ENCODE data around the gene APMAP.
"Not testable (repeated sequence)": the region's sequence is repeated elsewhere in the genome, so short reads cannot be mapped to it uniquely, and the experiment has no call there.

APMAP gene

GRCh38 chr20:24929867-24930723 is 62.5 kb downstream of the APMAP start:
- DNase-seq, result not testable (repeated sequence)

DNA sequence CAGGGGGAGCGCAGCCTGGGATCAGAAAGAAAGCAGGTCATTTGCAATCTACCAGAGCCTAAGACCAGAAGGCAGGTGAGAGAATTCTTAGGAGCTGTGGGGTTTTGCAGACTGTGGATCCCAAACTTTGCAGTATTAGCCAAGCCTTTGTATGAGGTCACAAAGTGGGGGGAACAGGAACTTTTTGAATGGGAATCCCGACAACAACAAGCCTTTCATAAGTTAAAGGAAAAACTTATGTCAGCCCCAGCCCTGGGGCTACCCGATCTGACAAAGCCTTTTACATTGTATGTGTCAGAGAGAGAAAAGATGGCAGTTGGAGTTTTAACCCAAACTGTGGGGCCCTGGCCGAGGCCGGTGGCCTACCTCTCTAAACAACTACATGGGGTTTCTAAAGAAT is 63.3 kb downstream of the APMAP start:
- DNase-seq, result not testable (repeated sequence)

- DNase-seq, result not testable (repeated sequence)
Measured at GRCh38 chr20:24920706-24921105, 71.8 kb downstream of the APMAP start.

DNA sequence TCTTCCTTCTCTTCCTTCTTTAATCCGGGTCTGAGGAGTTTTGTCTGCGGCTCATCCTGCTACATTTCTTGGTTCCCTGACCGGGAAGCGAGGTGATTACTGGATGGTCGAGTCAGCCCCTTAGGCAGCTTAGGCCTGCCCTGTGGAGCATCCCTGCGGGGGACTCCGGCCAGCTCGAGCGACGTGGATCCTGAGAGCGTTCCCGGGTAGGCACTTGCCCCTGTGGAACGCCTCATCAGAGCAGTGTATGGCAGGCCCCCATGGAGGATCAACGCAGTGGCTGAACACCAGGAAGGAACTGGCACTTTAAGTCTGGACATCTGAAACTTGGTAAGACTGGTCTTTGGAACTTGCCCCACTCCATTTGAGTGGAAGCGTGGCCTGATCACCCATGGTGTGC is 72.9 kb downstream of the APMAP start:
- DNase-seq, result not testable (repeated sequence)

DNA sequence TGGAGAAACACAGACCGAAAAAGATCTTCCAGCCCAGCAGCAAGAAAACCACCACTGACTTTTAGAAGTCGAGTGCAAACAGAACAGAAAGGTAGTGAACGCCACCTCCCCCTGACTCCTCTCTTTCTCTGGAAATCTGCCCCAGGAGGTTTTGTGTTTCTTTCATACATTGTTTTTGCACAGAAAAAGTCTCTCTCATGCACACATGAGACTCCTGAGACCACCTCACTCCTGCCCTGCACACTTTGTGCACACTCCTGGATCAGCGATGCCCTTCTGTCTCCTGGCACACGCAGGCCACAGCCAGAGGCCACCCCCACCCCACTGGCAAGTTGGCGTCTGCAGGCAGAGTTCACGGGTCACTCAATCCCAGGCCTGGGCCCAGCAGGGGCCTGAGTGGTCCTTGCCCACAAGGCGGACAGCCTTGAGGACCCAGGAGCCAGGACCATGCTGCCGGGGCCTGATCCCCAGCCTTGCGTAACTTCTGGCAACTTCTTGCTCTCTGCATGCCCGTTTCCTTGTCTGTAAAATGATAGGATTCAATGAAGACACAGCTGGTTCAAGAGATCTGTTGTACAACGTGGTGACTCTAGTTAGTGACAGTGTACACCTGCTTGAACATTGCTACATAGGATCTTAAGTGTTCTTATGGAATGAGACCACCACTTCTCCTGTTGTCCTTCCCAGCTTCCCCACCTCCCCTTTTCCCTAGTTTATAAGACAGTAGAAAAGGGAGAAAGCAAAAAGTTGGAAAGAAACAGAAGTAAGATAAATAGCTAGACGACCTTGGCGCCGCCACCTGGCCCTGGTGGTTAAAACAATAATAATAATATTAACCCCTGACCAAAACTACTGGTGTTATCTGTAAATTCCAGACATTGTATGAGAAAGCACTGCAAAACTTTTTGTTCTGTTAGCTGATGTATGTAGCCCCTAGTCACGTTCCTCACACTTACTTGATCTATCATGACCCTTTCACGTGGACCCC is 73.7 kb downstream of the APMAP start:
- no peak for DNase-seq

GRCh38 chr20:24917797-24918578 is 74.6 kb downstream of the APMAP start:
- peak; percentile 55 for DNase-seq

DNA sequence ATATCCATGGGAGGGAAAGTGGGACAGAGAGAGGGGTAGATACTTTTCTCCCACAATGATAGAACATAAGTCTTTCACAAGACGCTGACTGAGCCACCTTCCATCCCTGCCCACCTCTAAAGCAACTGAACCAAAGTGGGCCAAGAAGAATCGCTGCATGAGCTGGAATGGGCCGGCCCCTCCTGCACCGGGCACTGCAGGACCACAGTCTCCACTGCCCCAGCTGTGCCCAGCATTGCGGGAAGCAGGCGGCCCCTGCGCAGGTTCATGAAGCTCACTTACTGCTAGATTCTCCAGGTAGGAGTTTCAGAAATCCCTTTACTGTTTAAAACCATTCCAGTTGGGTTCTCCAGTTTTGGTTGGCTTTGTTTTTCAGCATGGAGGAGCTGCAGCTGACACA is 75.5 kb downstream of the APMAP start:
- no peak for DNase-seq

DNA sequence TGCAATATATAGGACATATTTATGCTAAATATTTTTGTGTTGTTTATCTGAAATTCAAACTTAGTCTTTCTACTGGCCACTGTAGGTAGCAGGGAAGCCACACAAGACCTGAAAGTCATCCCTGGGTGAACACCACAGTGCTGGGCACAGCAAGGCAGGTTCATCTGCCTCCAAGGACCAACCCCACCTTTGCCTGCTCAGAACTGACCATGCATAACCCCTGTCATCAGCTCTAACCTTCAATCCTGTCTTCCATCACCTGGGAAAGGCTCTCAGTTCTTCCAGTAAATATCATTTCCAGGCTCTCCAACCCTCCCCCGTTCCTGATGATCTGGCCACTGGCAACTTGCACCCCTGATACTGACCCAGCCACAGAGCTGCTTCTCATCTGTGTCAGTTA is 76.1 kb downstream of the APMAP start:
- DNase-seq, result no peak

- no peak for DNase-seq
Measured at GRCh38 chr20:24915892-24916291, 76.7 kb downstream of the APMAP start.

GRCh38 chr20:24915440-24915839 is 77.1 kb downstream of the APMAP start:
- DNase-seq, result no peak

- no peak for DNase-seq
Measured at GRCh38 chr20:24914388-24915241, 77.9 kb downstream of the APMAP start.

DNA sequence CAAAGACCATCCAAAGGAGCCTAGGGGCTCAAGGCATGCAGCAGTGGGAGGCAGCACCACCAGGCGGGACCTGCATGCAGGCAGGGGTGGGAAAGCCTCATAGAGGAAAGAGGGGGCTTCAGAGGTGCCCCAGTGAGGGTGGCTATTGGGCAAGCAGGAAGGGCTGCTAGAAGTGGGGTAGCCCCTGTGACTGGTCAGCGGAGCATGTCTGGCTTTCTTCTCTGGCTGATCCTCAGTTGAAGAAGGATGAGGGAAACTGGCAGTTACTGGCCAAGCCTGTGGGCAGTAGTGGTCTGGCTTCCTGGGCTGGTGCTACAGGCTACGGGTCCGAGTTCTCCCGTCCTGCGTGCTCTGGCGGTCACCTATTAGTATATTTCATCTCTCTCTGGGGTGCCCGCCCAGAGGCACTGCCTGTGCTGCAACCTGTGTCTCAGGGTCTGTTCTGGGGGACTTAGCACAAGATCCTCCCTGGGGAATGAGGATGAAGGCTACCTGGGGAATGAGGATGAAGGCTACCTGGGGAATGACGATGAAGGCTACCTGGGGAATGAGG is 79.4 kb downstream of the APMAP start:
- no peak for DNase-seq
